Stimulated activated CD4-positive, alpha-beta T cell treated with anti-CD3 and anti-CD28 coated beads, Interleukin-4, amount 100 ng/mL, for 48 hours (primary cell): ENCODE data around the gene LHFPL6.

Source experiments
- DNase-seq, 2 donors: peaks; one replicate each; pipeline ENCODE4 v3.0.0-alpha.2; 2020; ENCODE audit warnings: low read depth in 2 of 2

The LHFPL6 gene

DNA sequence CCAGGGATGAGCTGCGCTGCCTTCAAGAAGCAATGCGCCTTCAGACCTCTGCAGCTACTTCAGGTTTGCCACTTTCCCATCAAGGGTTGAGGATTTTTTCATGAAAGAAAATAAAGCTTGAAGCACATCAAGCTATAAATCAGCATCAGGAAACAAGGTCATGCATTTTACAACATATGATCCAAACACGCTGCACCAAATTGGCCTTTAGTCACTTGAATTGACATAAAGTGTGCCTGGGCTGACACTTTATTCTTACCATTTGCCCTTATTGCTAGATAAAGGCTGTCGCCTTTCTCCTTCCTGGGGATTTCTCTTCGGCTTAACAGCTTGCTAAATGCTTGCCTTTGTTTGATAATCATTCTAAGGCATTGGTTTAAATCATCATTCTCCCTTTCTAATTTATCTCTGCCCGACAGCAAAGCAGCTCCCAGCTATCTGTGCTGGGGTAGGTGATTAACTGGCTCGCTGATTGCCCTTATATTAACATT, 87.7 kb downstream of the LHFPL6 start:
- DNase-seq = no peak

DNA sequence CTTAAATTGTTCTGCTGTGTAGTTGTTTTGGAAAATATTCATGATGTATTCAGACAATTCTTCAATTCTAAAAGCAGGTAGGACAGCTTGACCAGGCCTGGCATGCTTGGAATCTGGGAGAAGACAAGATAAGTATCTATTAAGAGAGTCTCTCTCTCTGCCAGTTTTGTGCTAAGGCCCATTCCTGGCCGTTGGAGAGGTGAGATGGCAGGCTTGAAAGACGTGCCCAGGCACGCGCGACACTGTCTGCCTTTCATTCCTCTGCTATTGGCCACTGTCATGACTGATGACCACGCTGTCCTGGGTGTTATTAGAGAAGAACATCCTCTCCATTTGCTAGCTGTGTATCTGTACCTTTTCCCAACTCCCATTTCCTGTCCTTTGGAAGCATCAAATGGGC, 90.3 kb downstream of the LHFPL6 start:
- DNase-seq = no peak

DNA sequence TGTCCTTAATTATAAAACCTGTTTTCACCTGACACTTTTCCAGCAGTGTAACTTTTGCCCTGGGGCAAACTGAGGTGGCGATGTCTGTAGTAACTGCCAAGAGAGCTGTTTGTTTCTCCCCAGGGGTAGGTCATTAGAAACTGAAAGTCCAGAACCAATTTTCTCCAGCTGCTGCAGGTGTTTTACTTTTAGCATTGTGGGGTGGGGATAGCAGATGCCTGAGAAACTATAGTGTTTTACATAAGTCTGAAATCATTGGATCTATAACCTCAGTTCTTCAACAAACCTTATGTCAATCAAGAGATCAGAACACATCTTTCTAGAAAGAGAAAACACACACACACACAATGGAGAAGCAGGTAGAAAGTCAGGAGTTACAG, 92.7 kb downstream of the LHFPL6 start:
- DNase-seq = no peak

DNA sequence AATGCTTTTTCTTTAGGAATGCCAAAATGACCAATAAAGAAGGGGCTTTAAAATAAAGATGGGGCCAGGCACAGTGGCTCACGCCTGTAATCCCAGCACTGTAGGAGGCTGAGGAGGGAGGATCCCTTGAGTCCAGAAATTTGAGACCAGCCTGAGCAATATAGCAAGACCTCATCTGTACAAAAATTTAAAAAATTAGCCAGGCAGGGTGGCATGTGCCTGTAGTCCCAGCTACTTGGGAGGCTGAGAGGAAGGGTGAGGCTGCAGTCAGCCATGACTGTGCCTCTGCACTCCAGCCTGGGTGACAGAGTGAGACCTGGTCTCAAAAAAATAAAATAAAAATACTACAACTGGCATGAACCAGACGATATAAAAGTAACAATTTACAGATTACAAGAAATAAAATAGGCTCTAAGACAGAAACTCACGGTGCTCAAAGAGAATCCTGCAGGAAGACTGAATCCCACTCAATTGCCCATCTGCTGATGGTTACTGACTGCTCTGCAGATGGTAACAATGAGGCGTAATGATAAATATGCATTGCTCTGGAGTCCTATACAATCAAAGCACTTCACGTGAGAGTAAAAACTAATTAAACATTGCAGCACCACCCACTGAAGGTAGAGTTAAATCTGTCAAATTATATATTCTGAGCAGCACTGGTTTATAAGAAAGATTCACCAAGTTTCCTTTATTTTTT, 93.2 kb downstream of the LHFPL6 start:
- DNase-seq = no peak

DNA sequence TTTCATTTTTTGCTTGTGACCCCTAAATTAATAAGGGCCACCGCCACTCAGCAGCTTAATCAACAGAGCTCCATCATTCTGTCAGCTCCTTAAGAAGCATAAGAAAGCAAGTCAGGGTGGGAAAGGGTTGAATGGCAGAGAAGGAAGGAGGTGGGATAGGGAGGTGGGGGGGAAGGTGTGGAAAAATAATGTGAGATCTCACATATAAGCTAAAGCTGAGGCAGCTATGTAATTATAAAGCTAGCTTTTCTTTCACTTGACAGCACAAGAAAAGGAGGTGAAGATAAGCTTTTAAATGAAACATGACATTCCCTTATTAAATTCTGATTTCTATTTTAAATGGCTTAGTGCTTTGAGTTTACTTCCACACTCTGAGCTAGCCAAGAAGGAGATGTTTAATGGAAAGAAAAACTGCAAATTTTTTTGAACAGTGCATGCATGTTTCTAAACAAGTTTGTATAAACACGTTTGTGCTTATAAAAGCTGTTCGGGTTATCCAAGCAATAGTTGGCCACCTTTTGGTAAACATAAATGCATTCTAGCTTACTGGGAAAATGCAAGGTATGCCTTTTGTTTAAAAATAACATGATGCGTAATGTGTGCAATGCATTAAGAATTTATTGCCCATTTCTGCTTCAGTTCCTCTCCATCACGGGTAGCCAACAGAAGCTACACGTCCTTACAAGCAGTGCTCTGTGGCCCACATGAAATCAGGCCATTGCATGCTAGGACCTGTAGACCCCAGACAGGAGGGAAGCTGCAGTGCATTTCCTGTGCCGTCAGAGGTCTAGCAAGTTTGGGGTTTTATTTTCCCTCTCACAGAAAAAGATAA, 96.2 kb downstream of the LHFPL6 start:
- no peak for DNase-seq

DNA sequence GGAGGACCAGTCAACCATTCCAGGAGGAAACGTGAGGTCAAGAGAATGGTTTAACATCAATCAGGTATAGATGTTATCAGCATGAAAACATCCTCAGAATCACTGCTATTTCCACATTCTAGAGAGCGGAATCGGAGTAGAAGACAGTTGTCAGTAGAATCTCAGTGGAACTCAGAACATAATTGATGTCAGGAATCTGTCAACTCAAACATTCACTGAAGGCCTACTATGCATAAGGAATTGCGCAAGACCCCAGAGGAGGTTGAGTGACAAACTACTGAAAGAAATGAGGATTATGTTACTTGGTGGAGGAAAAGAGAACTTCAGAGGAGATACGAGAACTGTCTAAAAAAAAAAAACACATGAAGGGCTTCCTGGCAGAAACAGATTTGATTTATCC, 97.8 kb downstream of the LHFPL6 start:
- no peak for DNase-seq

DNA sequence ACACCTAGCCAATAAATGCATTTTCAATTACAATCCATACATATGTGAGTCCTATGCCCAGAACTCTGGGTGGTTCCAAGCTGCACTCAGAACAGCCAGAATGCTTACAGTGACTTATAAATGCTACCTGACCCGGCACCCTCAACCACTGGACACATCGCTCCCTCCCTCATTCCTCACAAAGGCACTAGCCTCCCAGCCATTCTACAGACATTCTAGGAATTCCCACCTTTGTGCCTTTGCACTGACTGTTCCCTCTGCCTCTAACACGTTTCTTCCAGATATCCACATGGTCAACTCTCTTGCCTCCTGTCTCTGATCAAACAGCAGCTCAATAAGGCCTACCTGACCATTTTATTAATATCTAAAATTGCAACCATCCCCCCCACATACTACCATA, 99.9 kb downstream of the LHFPL6 start:
- no peak for DNase-seq

DNA sequence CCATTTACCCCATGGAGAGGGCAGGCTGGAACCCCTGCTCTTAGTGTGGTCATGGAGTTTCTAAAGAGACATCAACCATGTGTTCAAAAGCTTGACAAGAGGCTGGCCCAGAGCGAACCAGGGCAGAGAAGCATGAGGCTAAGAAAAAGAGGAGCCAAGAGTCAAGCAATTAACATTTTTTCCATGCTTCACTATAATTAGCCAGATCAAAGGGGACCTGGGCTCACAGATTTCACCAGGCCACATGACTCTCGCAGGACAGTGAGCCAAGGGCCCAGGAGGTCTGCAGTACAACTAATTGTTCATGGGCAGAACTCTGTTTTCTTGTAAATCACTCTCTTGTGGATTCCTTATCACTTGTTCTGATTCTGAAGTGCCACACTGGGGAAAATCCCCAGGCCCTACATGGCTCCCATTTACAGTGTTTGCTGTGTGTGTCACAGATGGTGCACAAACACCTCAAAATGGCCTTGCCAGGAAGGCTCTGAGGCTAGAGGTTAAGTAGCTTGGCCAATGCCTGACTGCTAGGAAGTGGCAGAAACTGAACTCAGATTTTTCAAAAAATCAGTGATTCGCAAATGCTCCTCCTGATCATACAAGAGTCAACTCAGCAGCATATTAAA, 101.2 kb downstream of the LHFPL6 start:
- DNase-seq = no peak

DNA sequence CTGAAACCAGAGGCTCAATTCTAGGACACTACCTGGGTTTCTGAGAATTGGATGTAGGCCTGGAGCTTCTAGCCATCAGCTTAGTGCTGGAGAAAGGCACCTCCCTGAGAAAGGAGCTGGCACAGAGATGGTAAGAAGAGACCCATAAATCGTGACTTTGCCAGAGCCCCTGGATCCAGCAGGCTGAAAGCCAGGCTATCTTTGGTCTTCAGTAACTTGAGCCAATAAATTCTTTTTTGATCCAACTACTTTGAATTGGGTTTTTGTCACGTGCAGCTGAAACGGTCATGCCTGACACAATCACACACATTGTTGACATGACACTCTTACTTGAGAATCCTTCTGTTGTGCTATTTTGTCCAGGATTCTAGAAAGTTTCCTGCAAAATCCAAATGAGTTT, 103.4 kb downstream of the LHFPL6 start:
- no peak for DNase-seq

DNA sequence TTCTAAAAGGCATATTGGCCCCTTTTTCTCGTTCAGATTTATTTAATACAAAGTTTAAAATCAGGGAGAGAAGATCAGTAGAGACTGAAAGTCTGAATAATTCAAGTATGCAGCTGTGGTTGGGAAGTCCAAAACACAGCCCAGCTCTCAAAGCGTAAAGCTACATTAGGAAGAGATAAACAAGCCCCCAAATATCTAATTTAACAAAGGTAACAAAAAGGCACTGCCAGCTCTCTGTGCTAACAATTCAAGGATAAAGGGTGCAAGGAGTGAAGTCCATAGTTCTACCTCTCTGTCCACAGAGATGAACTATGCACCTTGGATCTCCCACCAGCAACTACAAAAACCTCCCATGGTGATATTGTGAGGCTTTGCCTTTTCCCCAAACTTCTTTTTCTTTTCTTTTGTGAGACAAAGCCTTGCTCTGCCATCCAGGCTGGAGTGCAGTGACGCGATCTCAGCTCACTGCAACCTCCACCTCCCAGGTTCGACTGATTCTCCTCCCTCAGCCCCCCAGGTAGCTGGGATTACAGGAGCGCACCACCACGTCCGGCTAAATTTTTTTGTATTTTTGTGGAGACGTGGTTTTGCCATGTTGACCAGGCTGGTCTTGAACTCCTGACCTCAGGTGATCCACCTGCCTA, 104.4 kb downstream of the LHFPL6 start:
- DNase-seq = no peak

DNA sequence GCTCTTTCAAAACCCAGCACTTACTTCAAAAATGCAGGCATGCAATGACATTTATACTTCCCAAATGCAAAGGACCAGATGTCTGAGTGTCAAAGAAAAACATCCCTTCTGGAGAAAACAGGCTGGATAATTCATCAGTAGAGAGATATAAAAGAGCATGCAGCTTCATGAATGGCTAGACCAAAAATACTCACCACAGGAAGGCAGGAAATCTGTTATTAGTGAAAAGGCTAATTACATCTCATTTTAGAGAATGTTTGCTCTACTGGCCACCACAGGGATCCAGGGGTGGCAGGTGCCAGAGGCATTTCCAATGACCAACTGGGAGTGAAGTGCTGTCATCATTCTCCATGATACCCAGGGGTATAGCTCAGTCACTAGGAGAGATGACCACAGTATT, 106.5 kb downstream of the LHFPL6 start:
- no peak for DNase-seq

DNA sequence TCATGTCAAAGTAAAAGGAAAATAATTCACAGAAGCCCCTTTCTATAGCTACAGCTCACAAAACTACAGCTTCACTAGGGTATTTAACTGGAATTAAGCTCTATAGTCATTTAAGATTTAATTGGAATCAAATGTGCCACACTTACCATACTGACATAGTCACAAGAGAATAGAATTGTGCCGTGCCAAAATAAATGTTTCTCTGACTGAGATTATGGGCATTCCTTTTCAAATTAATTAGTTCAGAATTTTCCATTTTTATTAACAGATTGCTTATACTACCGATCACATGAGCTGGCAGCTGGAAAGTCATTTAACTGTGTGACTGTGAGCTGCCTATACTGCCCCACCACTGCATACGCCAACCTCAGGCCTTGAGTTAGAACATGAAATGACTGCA, 108.4 kb downstream of the LHFPL6 start:
- DNase-seq = no peak

DNA sequence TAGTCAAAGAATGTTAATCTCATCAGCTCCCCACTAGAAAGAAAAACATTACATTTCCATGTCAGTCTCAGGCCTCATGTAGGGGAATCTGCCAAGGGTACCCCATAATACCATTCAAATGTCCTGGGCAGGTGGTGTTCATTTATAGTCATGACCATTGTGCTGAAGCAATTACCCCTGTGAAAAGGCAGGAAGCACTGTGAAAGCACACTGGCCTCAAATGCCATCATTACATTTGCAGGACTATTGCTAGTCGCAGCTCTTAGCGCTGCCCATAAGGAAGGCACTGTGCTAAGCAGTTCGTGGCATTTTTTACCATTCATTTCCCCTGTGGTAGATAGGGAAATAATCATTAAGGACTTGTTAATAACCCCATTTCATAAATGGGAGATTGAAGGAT, 109.0 kb downstream of the LHFPL6 start:
- DNase-seq = no peak

DNA sequence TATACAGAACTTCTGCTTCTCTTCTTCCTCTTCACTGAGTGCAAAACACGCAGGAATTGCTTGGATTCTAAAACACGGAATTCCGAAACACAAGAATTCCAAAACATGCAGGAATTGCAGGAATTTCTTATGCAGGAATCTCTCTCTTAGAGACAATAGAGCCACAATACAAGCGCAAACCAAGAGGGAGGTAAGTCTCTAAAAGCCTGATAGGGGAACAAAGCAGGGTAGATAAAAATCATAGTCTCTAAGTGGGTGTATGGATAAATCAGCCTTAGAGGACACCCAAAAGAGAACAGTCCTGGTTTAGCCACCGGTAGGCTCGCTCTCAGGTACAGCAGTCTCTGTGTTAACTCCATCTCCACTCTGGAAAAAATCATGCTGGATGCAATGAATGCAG, 112.9 kb downstream of the LHFPL6 start:
- no peak for DNase-seq

DNA sequence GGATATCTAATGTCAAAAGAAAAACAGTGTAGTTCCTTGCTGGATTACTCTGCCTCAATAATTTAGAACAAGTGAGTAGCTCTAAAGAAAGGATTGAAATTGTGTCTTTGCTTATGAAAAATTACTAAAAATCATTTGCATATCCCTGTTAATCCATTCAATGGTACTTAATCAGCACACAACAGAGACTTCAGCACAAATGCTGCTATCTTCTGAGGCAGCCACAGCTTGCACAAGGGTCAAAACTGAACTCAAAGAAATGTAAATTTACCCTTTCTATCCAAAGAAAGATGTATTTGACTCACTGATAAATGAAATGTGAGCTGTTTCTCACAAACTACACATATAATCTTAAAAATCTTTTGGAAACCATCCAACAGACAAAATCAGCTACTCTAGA, 116.2 kb downstream of the LHFPL6 start:
- DNase-seq = no peak

DNA sequence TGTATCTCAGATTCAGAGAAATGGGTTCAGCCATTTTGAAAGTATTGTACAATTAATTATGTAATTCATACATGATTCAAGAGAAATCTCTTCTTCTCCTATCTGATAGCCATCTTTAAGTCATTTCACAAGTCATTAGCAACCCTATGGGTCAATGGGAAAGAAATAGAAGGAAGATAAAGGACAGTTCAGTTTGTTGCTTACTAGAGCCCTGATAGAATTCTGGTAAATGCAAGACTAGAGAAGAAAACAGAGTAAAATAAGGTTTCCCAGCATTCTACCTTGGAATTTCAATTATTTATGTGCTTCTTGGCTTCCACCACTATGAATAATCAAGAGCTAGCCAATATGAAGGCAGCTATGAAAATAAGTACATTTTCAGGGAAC, 117.7 kb downstream of the LHFPL6 start:
- no peak for DNase-seq

DNA sequence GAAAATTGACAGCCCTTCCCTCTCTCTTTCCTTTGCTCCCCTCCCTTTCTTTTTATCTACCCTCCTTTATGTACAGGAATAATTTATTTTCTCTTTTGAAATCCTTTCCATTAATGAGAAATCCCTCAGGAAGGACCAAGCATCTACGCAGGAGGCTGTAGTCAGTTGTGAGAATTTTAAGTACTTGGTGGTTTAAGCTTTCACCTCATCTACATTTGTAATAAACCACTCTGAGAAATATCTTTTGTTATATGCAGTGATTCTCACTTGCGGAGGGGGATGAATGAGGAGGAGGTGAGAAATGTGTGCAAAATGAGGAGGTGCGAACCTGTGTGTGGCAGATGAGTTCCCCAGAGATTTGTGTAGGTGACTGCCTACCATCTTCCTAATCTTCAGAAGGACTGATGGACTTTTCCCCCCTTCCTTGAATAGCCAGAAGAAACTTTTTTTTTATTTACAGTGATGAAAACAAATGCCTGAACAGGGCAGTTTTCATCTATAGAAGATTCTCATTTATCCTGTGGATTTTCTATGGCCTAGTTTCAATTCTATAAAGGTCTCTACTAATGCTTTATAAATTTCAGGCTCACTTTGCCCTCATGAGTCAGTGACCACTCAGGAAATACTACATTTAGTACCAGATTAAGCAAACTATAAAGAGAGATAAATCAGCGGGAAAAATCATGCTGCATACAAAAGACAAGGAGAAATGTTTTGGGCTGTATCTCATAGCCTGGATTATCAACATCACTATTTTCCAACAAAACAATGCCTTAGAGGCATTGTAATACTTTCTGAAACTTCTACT, 118.3 kb downstream of the LHFPL6 start:
- DNase-seq = no peak

DNA sequence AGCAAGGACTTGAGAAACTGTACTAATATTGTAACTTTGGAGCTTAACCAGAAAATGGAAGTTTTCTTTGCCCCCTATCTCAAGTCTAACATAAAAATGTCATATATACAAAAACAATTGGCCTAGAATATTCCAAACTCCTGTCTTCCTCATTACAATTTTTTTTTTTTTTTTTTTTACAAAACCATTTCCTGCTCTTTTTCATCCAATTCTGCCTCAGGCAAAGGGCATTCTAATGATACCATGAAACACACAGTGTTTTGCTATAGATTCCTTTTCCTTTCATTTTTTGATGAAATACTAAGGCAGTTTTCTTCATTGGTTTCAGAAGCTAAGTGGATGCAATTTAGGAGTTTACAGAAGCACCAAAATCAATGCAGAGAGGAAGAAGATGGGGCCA, 119.7 kb downstream of the LHFPL6 start:
- DNase-seq = no peak

DNA sequence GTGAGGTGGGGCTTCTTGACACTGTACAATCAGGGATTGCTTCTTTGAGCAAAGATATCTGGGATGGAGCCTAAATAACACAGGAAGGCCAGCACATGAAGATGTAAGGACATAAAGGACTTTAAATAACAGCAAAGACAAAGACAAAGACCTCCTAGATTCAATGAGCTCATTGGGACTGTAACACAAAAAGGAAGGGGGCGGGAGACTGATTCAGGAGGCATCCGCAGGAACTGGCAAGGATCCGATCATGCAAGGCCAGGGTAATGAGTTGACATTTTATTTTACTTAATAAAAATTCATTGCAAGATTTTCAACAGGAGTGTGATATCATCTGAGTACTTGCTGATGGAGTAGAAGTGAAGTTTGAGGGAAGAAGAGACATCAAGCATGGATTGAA, 121.5 kb downstream of the LHFPL6 start:
- no peak for DNase-seq

DNA sequence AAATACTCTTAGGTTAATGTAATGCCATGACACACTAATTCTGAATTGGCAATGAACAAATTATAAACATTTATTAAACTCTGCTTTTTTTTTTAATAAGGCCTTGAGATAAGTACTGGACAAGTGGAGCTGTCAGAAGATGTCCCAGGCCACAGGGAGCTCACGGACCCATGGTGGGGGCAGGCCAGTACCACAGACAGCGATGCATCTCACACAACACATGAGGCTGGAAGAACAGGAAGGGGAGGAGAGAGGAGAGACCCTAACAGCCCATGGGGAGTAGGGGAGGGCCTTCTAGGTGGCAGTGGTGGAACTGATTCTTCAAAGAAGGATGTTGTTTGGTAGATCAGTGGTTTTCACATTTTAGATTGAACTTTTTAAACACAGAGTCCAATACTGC, 128.4 kb downstream of the LHFPL6 start:
- no peak for DNase-seq

DNA sequence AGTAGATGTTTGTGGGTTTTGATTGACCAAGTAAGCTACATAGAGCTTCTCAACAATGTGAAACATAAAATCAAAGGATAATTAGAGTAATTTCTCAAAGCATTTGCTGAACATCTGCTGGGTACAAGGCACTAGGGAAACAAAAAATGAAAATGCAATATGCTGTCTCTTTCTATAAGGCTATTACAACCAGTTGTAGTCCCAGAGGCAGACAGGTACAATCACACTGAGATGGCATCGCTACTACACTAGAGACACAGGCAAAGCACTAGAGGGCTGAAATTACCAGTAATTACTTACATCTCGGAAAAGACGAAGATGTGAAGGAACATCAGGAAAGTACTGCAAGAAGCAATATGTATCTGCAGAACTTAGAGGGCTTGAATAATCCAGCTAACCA, 133.3 kb downstream of the LHFPL6 start:
- DNase-seq = no peak

DNA sequence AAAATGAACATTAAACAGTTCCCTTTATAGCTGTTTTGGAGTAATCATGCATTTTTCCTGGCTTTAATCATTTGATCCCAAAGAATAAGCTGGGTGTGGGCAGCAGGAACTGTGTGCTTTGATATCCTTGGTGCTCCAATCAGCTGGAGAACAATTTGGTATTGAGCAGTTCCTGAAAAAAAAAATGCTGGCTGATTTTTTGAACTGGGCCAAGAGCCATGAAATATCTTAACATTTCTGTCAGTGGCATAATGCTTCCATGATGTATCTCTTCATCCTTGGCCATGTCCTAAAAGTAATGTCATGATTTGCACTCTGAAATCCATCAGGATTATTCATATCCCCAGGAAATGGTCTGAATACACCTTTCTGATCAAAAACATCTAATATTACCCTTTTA, 134.7 kb downstream of the LHFPL6 start:
- no peak for DNase-seq
